Ishikawa (cell line): ENCODE results near the gene CDC37.

ENCODE experiments used
- CEBPB ChIP-seq: IDR thresholded peaks from 2 replicates; pipeline ENCODE4 v1.6.1; 2012
- CREB1 ChIP-seq: IDR thresholded peaks from 2 replicates; pipeline ENCODE4 v1.6.1; 2012; ENCODE audit warnings: low read depth
- EGR1 ChIP-seq: IDR thresholded peaks from 2 replicates; pipeline ENCODE4 v1.6.1; 2012
- EP300 ChIP-seq: IDR thresholded peaks from 2 replicates; pipeline ENCODE4 v1.6.1; 2012; ENCODE audit warnings: borderline replicate concordance
- FOXM1 ChIP-seq: IDR thresholded peaks from 2 replicates; pipeline ENCODE4 v1.6.1; 2012; ENCODE audit warnings: low read depth, borderline replicate concordance
- MAX ChIP-seq: IDR thresholded peaks from 2 replicates; pipeline ENCODE4 v1.6.1; 2012
- NFIC ChIP-seq: IDR thresholded peaks from 2 replicates; pipeline ENCODE4 v1.6.1; 2012
- RAD21 ChIP-seq: IDR thresholded peaks from 2 replicates; pipeline ENCODE4 v1.6.1; 2012; ENCODE audit warnings: low read depth
- REST ChIP-seq: IDR thresholded peaks from 2 replicates; pipeline ENCODE4 v1.6.1; 2012; ENCODE audit warnings: low read depth, mild to moderate bottlenecking
- TAF1 ChIP-seq: IDR thresholded peaks from 2 replicates; pipeline ENCODE4 v1.6.1; 2012; ENCODE audit warnings: low read depth, mild to moderate bottlenecking
- TCF12 ChIP-seq: IDR thresholded peaks from 2 replicates; pipeline ENCODE4 v1.6.1; 2012; ENCODE audit warnings: low read depth
- TEAD4 ChIP-seq: IDR thresholded peaks from 2 replicates; pipeline ENCODE4 v1.6.1; 2012
- USF1 ChIP-seq: IDR thresholded peaks from 2 replicates; pipeline ENCODE4 v1.6.1; 2012
- YY1 ChIP-seq: IDR thresholded peaks from 2 replicates; pipeline ENCODE4 v1.6.1; 2012; ENCODE audit warnings: low read depth
- ZBTB7A ChIP-seq: IDR thresholded peaks from 2 replicates; pipeline ENCODE4 v1.6.1; 2012; ENCODE audit warnings: low read depth

CDC37 gene

GRCh38 chr19:10407096-10407495 lies 3.8 kb upstream of the CDC37 start:
- TF ChIP-seq USF1 (no peak), TEAD4 (no peak), CREB1 (no peak), EP300 (no peak), MAX (no peak), ZBTB7A (no peak), RAD21 (no peak), NFIC (no peak), CEBPB (no peak), EGR1 (no peak), FOXM1 (no peak), REST (no peak), TCF12 (no peak), TAF1 (no peak), YY1 (no peak)

GRCh38 chr19:10406191-10406590 lies 2.8 kb upstream of the CDC37 start:
- TF ChIP-seq TAF1 (no peak), RAD21 (no peak), EGR1 (no peak), MAX (no peak), TCF12 (no peak), USF1 (no peak), CEBPB (no peak), ZBTB7A (no peak), REST (no peak), NFIC (no peak), TEAD4 (no peak), EP300 (no peak)

- TF ChIP-seq CREB1 (no peak), FOXM1 (no peak), TCF12 (no peak)
Observed at GRCh38 chr19:10404888-10405820, 1.8 kb upstream of the CDC37 start.

GRCh38 chr19:10402441-10403038 lies 802 bp downstream of the CDC37 start:
- TF ChIP-seq MAX: peak; percentile 44; the same call in 1 of the 2 replicates
- peak; percentile 82 for TF ChIP-seq USF1
- TF ChIP-seq TEAD4: peak; percentile 61
- TF ChIP-seq CEBPB: no peak

- TF ChIP-seq TEAD4 (no peak), USF1 (no peak), ZBTB7A (no peak), CREB1 (no peak), TAF1 (no peak), NFIC (no peak), YY1 (no peak), MAX (no peak), CEBPB (no peak)
Observed at GRCh38 chr19:10399878-10400277, 3.5 kb downstream of the CDC37 start.
